Bronchial epithelial cell (primary cell): Measurements from ENCODE around the gene NECAB2. TPM values are rescaled to one million over a fixed set of nuclear protein-coding genes. Genes with fewer than 3 reads are reported as not detected.
"Not testable (repeated sequence)": the region's sequence is repeated elsewhere in the genome, so short reads cannot be mapped to it uniquely, and the experiment has no call there.

Experiments used
- DNase-seq: peaks from one replicate; pipeline ENCODE4 v3.0.0-alpha.2; 2010; ENCODE audit warnings: low read depth
- FAIRE-seq: peaks from 2 replicates; lab custom pipeline; 2011; peaks lifted over from hg19 to GRCh38; lab: Jason Lieb, UNC
- H3K27me3 ChIP-seq: 2 replicates; pipeline ENCODE4 v1.5.1; 2011; ENCODE audit warnings: low read length; ENCODE audit not compliant: control insufficient read depth, insufficient read depth
- H3K36me3 ChIP-seq: 2 replicates; pipeline ENCODE4 v1.5.1; 2011; ENCODE audit warnings: low read length; ENCODE audit not compliant: control insufficient read depth, insufficient read depth
- H3K4me3 ChIP-seq: 2 replicates; pipeline ENCODE4 v1.5.1; 2011; ENCODE audit warnings: mild to moderate bottlenecking, low read depth, low read length, control low read depth
- total RNA-seq: library from RNA; depleted of rRNA; stranded (reverse); fragments of >200 nt; gene quantifications from 2 replicates; pipeline ENCODE4 v1.2.1, GENCODE V29; 2014
- TF ChIP-seq, protein P1 (sequence below): IDR thresholded peaks from 2 replicates; pipeline ENCODE4 v1.5.1; 2011; ENCODE audit warnings: mild to moderate bottlenecking, moderate library complexity, low read length, control low read depth, inconsistent platforms; ENCODE audit not compliant: insufficient read depth, severe bottlenecking

NECAB2 gene
- total RNA-seq, 1 donor from 2014 or later = not detected

DNA sequence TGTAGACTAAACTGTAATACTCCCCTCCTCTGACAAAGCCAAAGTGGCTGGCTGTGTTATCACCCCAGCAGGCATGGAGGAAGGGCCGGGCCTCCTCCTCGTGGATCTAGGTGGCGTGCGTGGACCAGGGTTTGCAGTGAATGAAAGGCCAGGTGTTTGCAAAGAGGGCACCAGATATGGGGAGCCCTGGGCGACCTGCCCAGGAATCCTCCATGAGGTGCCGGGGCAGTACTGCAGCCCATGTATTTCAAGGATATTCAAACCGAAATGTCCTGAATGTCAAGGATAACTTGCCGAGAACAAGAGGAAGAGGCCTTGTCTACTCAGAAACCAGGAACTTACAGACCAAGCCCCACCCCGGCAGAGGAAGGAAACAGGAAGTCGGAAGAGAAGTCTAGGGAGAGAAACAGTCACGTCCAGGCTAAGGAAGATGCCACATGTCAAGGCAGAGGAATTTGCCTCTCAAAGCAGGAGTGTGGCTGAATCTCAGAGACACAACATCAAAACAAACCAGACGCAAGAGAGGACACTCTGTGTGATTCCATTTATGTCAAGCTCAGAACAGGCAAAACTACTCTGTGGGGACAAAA lies 28.7 kb upstream of the NECAB2 start:
- Histone ChIP-seq H3K27me3 (peaks cover 4% of the 10 kb centered on the region), H3K36me3 (no peaks in the 10 kb centered on the region), H3K4me3 (no peak overlapping the region)
- FAIRE-seq = no peak
- DNase-seq = no peak
- TF ChIP-seq, protein P1, sequence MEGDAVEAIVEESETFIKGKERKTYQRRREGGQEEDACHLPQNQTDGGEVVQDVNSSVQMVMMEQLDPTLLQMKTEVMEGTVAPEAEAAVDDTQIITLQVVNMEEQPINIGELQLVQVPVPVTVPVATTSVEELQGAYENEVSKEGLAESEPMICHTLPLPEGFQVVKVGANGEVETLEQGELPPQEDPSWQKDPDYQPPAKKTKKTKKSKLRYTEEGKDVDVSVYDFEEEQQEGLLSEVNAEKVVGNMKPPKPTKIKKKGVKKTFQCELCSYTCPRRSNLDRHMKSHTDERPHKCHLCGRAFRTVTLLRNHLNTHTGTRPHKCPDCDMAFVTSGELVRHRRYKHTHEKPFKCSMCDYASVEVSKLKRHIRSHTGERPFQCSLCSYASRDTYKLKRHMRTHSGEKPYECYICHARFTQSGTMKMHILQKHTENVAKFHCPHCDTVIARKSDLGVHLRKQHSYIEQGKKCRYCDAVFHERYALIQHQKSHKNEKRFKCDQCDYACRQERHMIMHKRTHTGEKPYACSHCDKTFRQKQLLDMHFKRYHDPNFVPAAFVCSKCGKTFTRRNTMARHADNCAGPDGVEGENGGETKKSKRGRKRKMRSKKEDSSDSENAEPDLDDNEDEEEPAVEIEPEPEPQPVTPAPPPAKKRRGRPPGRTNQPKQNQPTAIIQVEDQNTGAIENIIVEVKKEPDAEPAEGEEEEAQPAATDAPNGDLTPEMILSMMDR = no peak

DNA sequence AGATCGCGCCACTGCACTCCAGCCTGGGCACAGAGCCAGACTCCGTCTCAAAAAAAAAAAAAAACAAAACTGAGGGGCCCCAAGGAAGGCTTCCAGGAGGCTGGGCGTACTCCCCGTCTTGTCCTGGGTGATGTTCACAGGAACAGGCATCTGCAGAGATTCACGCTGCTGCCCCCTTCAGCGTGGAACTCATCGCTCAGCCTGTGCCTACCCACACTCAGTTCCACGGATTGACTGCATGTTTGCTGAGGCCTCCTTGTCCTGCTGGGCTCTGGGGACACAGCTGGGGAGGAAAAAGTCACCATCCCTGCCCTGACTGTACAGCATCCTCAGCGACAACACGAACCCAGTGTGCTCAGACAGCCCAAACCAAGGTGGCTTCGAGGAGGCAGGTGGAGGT lies 27.9 kb upstream of the NECAB2 start:
- FAIRE-seq (no peak), DNase-seq (no peak)
- Histone ChIP-seq H3K4me3 (no peak overlapping the region), H3K27me3 (peaks cover 4% of the 10 kb centered on the region), H3K36me3 (no peaks in the 10 kb centered on the region)
- TF ChIP-seq, protein P1 = no peak

DNA sequence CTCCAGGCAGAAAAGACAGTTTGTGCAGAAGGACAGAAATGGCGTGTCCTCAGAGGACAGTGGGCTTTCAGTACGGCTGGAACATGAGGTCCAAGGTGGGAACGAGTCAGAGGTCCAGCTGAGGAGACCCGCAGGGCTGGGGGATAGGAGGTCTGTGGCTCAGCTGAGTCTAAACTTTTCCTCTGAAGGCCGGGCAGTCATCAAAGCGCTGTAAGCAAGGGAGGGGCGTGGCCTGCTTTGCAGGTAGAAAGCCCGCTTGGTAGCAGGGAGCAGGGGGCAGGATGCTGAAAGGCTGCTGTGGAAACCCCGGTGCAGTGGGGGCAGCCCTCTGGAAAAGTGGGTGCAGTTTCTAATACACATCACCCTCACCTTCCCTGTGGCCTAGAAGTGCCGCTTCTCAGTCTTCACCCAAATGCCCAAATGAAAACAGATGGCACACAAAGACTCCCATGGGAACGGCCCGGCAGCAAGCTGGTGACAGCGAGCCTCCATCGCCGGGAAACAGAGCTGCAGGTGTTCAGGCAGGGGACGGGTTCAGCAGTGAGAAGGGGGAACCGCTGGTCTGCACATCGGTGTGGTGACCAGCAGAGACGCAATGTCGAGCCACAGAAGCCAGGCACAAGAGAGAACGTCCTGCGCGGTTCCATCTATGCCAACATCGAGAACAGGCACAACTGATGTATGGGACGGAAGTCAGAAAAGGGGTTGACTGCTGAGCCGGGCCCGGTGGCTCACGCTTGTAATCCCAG lies 27.2 kb upstream of the NECAB2 start:
- no peak overlapping the region for H3K4me3 ChIP-seq
- TF ChIP-seq, protein P1 = no peak
- FAIRE-seq = no peak

DNA sequence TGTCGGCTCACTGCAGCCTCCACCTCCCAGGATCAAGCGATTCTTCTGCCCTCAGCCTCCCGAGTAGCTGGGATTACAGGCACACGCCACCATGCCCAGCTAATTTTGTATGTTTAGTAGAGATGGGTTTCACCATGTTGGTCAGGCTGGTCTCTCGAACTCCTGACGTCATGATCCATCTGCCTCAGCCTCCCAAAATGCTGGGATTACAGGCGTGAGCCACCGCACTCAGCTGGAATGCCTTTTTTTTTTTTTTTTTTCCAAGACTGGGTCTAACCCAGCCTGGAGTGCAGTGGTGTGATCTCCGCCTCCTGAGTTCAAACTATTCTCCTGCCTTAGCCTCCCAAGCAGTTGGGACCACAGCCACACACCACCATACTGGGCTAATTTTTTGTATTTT lies 26.5 kb upstream of the NECAB2 start:
- DNase-seq, H3K27me3 ChIP-seq, H3K36me3 ChIP-seq, H3K4me3 ChIP-seq, FAIRE-seq: not testable (repeated sequence)

More for the DNA sequence above, 27.2 kb upstream of the NECAB2 start:
- no peaks in the 10 kb centered on the region for H3K36me3 ChIP-seq
- no peak for DNase-seq
- peaks cover 4% of the 10 kb centered on the region for H3K27me3 ChIP-seq

DNA sequence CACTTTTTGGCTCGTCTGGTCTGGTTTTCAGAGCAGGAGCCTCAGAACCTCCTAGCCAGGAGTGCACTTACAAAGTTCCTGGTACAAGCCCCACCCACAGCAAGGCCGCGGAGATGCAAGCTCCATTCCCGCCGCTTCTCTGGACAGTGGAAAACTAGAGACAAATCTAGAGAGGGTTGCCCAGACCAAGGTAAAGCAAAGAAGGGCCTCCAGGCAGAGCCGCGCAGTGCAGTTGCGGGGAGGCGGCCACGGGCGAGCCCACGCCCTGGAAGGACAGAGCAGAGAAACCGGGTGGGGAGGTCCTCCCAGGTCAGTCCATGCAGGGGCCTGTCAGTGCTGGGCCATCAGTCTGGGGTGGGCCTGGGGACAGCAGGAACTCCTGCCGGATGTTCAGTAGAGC lies 26.0 kb upstream of the NECAB2 start:
- H3K36me3 ChIP-seq = no peaks in the 10 kb centered on the region
- TF ChIP-seq, protein P1 = no peak
- H3K4me3 ChIP-seq = no peak overlapping the region
- H3K27me3 ChIP-seq = no peaks in the 10 kb centered on the region
- no peak for FAIRE-seq
- no peak for DNase-seq

DNA sequence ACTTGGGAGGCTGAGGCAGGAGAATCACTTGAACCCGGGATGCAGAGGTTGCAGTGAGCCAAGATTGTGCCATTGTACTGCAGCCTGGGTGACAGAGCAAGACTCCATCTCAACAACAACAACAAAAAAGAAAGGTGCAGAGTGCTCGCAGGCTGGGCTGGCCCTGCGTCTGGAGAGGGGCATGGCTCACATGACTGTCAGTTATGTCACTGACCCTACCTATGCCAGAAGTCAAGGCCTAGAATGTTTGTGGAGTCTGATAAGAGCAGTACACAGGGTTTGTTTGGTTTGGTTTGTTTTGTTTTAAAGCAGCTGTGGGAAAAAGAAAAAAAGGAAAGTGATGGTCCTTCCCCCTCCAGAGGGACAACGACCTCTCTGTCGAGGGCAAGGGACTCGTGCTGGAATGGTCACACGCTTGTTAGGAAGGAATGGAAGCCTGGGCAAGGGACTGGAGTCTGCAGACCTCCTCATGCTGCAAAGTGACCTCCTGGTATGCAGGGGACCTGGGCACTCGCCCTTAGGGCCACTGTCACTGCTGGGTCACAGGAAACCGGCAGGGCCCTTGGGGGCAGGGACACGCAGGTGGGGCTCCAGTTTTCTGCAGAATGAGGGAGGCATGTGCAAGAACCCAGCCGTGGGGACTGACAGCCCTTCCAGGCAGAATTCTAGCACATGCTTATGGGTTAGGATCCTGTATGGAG lies 25.1 kb upstream of the NECAB2 start:
- Histone ChIP-seq H3K27me3 (no peaks in the 10 kb centered on the region), H3K4me3 (no peak overlapping the region), H3K36me3 (no peaks in the 10 kb centered on the region)
- TF ChIP-seq, protein P1 = no peak
- DNase-seq (no peak), FAIRE-seq (no peak)
